RWPE2 (cell line): ENCODE measurements around the gene PRKCE.

Source experiments
- ATAC-seq: fragments of 200-7000 bp; cut with Tn5 transposase; 3 replicates; pipeline ENCODE4 v1.9.1; 2021; ENCODE audit warnings: low read depth
- DNase-seq: peaks from one replicate; pipeline ENCODE4 v3.0.0-alpha.2; 2020; ENCODE audit warnings: low spot score
- H3K27ac ChIP-seq: fragments of 450-650 bp; 2 replicates; pipeline ENCODE4 v1.5.1; 2017; ENCODE audit warnings: mild to moderate bottlenecking; ENCODE audit not compliant: poor library complexity, severe bottlenecking
- H3K27me3 ChIP-seq: fragments of 250-450 bp; sonication (Bioruptor Pico); 2 replicates; pipeline ENCODE4 v1.5.1; 2021; ENCODE audit warnings: mild to moderate bottlenecking, moderate library complexity; ENCODE audit not compliant: insufficient read depth, poor library complexity, severe bottlenecking
- H3K36me3 ChIP-seq: fragments of 250-450 bp; sonication (Bioruptor Pico); 2 replicates; pipeline ENCODE4 v1.5.1; 2020; ENCODE audit warnings: low read depth, mild to moderate bottlenecking, moderate library complexity
- H3K4me1 ChIP-seq: fragments of 250-450 bp; sonication (Bioruptor Pico); 2 replicates; pipeline ENCODE4 v1.5.1; 2021; ENCODE audit warnings: mild to moderate bottlenecking, moderate library complexity; ENCODE audit not compliant: insufficient read depth, poor library complexity, severe bottlenecking
- H3K4me3 ChIP-seq: fragments of 250-450 bp; sonication (Bioruptor Pico); 2 replicates; pipeline ENCODE4 v1.5.1; 2021; ENCODE audit warnings: mild to moderate bottlenecking, moderate library complexity; ENCODE audit not compliant: severe bottlenecking
- H3K9me3 ChIP-seq: fragments of 250-450 bp; sonication (Bioruptor Pico); 2 replicates; pipeline ENCODE4 v1.5.1; 2021; ENCODE audit warnings: mild to moderate bottlenecking, moderate library complexity; ENCODE audit not compliant: severe bottlenecking
- CTCF ChIP-seq: fragments of 450-650 bp; IDR thresholded peaks from one replicate; pipeline ENCODE4 v1.5.1; 2017; ENCODE audit warnings: mild to moderate bottlenecking, moderate library complexity; ENCODE audit not compliant: poor library complexity, severe bottlenecking

PRKCE gene

GRCh38 chr2:45932278-45932975 lies 281.0 kb downstream of the PRKCE start:
- no peaks in the 10 kb centered on the region for H3K9me3 ChIP-seq
- ATAC-seq (no peak), DNase-seq (no peak)
- peaks cover 19% of the 10 kb centered on the region for H3K4me1 ChIP-seq
- no peaks in the 10 kb centered on the region for H3K27me3 ChIP-seq
- no peak overlapping the region for H3K4me3 ChIP-seq
- no peaks in the 10 kb centered on the region for H3K36me3 ChIP-seq
- H3K27ac ChIP-seq: no peak overlapping the region
- TF ChIP-seq CTCF: no peak

- no peaks in the 10 kb centered on the region for H3K27me3 ChIP-seq
- no peaks in the 10 kb centered on the region for H3K9me3 ChIP-seq
- DNase-seq (peak; percentile 95), ATAC-seq (peak; percentile 66)
- no peaks in the 10 kb centered on the region for H3K36me3 ChIP-seq
- H3K4me1 ChIP-seq: peaks cover 27% of the 10 kb centered on the region
- no peak overlapping the region for H3K4me3 ChIP-seq
- TF ChIP-seq CTCF: peak; percentile 87
- peak overlapping the region; percentile 42 for H3K27ac ChIP-seq
Measured at GRCh38 chr2:45935791-45936622, 284.5 kb downstream of the PRKCE start.

GRCh38 chr2:45936623-45936979 lies 285.1 kb downstream of the PRKCE start:
- DNase-seq (no peak), ATAC-seq (no peak)
- Histone ChIP-seq H3K27me3 (no peaks in the 10 kb centered on the region), H3K4me1 (peaks cover 27% of the 10 kb centered on the region), H3K9me3 (no peaks in the 10 kb centered on the region), H3K27ac (peak overlapping the region; percentile 42), H3K4me3 (no peak overlapping the region), H3K36me3 (no peaks in the 10 kb centered on the region)
- TF ChIP-seq CTCF: peak; percentile 60

GRCh38 chr2:45937990-45938389 lies 286.5 kb downstream of the PRKCE start:
- Histone ChIP-seq H3K4me3 (no peak overlapping the region), H3K4me1 (peaks cover 27% of the 10 kb centered on the region), H3K36me3 (no peaks in the 10 kb centered on the region), H3K27ac (peak overlapping the region; percentile 84), H3K27me3 (no peaks in the 10 kb centered on the region), H3K9me3 (no peaks in the 10 kb centered on the region)
- ATAC-seq (no peak), DNase-seq (no peak)
- TF ChIP-seq CTCF: no peak
